M059J (cell line): ENCODE measurements around the gene BAMBI. TPM values are rescaled to one million over a fixed set of nuclear protein-coding genes. Genes with fewer than 3 reads are reported as not detected.

Source experiments
- DNase-seq: peaks from one replicate; pipeline ENCODE4 v3.0.0-alpha.2; 2012; ENCODE audit warnings: low read depth
- total RNA-seq: library from RNA; depleted of rRNA; stranded (reverse); fragments of >200 nt; shearing (Covaris generic); gene quantifications from 2 replicates; pipeline ENCODE4 v1.2.3, GENCODE V29; 2014

The BAMBI gene
- total RNA-seq, 1 experiment from 2014 or later = 23.7 TPM

GRCh38 chr10:28704464-28705161 is 27.3 kb downstream of the BAMBI start:
- no peak for DNase-seq

- no peak for DNase-seq
Observed at GRCh38 chr10:28705472-28705871, 28.2 kb downstream of the BAMBI start.

- no peak for DNase-seq
Observed at GRCh38 chr10:28709001-28709710, 31.8 kb downstream of the BAMBI start.

- DNase-seq = no peak
Observed at GRCh38 chr10:28710202-28710886, 33.0 kb downstream of the BAMBI start.

GRCh38 chr10:28711041-28711440 is 33.7 kb downstream of the BAMBI start:
- no peak for DNase-seq

GRCh38 chr10:28711776-28712175 is 34.5 kb downstream of the BAMBI start:
- peak; percentile 44 for DNase-seq

- DNase-seq = no peak
Observed at GRCh38 chr10:28713626-28714352, 36.5 kb downstream of the BAMBI start.

- peak; percentile 26 for DNase-seq
Observed at GRCh38 chr10:28714401-28715053, 37.2 kb downstream of the BAMBI start.

GRCh38 chr10:28715246-28715645 is 37.9 kb downstream of the BAMBI start:
- no peak for DNase-seq

GRCh38 chr10:28715757-28716156 is 38.4 kb downstream of the BAMBI start:
- DNase-seq = no peak

GRCh38 chr10:28716748-28717147 is 39.4 kb downstream of the BAMBI start:
- DNase-seq = peak; percentile 21

- DNase-seq = no peak
Observed at GRCh38 chr10:28717656-28718201, 40.4 kb downstream of the BAMBI start.

- DNase-seq = peak; percentile 47
Observed at GRCh38 chr10:28719789-28720436, 42.6 kb downstream of the BAMBI start.

- DNase-seq = no peak
Observed at GRCh38 chr10:28721318-28721951, 44.1 kb downstream of the BAMBI start.

- DNase-seq = peak; percentile 18
Observed at GRCh38 chr10:28722065-28722803, 44.9 kb downstream of the BAMBI start.

GRCh38 chr10:28728366-28728765 is 51.0 kb downstream of the BAMBI start:
- no peak for DNase-seq

- DNase-seq = no peak
Observed at GRCh38 chr10:28730031-28730778, 52.9 kb downstream of the BAMBI start.

GRCh38 chr10:28732091-28732490 is 54.8 kb downstream of the BAMBI start:
- no peak for DNase-seq
